Endodermal cell (in vitro differentiated cells): Measurements from ENCODE around the gene ERP27. TPM values are rescaled to one million over a fixed set of nuclear protein-coding genes. Genes with fewer than 3 reads are reported as not detected.

Experiments used
- DNase-seq: peaks from one replicate; pipeline ENCODE4 v3.0.0-alpha.2; 2017
- H3K27ac ChIP-seq: 2 replicates; pipeline ENCODE4 v1.5.1; 2013; ENCODE audit warnings: mild to moderate bottlenecking, low read depth, low read length, moderate library complexity
- H3K27me3 ChIP-seq: 2 replicates; pipeline ENCODE4 v1.6.1; 2013; ENCODE audit warnings: mild to moderate bottlenecking, low read length, moderate library complexity; ENCODE audit not compliant: insufficient read depth, control insufficient read depth, poor library complexity, severe bottlenecking
- H3K36me3 ChIP-seq: 2 replicates; pipeline ENCODE4 v1.7.0; 2013; ENCODE audit warnings: mild to moderate bottlenecking, low read length, moderate library complexity; ENCODE audit not compliant: control insufficient read depth, insufficient read depth
- H3K4me1 ChIP-seq: one replicate; pipeline ENCODE4 v1.7.0; 2013; ENCODE audit warnings: low read length; ENCODE audit not compliant: control insufficient read depth, insufficient read depth
- H3K4me3 ChIP-seq: 2 replicates; pipeline ENCODE4 v1.5.1; 2013; ENCODE audit warnings: mild to moderate bottlenecking, low read length, moderate library complexity
- H3K9ac ChIP-seq: 2 replicates; pipeline ENCODE4 v1.6.1; 2013; ENCODE audit warnings: mild to moderate bottlenecking, low read length, moderate library complexity; ENCODE audit not compliant: poor library complexity, severe bottlenecking; ENCODE audit errors: extremely low read depth
- H3K9me3 ChIP-seq: 2 replicates; pipeline ENCODE4 v1.6.1; 2013; ENCODE audit warnings: mild to moderate bottlenecking, low read length, moderate library complexity; ENCODE audit not compliant: control insufficient read depth
- H3K27ac Mint-ChIP-seq: 2 replicates; pipeline ENCODE4 v1.8.0; 2020; ENCODE audit warnings: mixed read lengths
- H3K27me3 Mint-ChIP-seq: 2 replicates; pipeline ENCODE4 v1.8.0; 2021; ENCODE audit warnings: mild to moderate bottlenecking, mixed read lengths; ENCODE audit not compliant: insufficient read depth
- H3K36me3 Mint-ChIP-seq: 2 replicates; pipeline ENCODE4 v1.8.0; 2020; ENCODE audit warnings: low read depth, mixed read lengths
- H3K4me1 Mint-ChIP-seq: 2 replicates; pipeline ENCODE4 v1.8.0; 2020; ENCODE audit warnings: mixed read lengths
- H3K4me3 Mint-ChIP-seq: 2 replicates; pipeline ENCODE4 v1.8.0; 2020; ENCODE audit warnings: mild to moderate bottlenecking, moderate library complexity, mixed read lengths
- H3K9me3 Mint-ChIP-seq: 2 replicates; pipeline ENCODE4 v1.8.0; 2020; ENCODE audit warnings: mild to moderate bottlenecking, mixed read lengths
- CTCF ChIP-seq: fragments of 200-600 bp; sonication (generic); conservative IDR thresholded peaks from 2 replicates; pipeline ENCODE4 v1.5.0; 2021; ENCODE audit warnings: antibody characterized with exemption, mild to moderate bottlenecking
- WGBS, 2 experiments: methylation state at CpG; one replicate each; pipeline versions ENCODE4 v1.1.5 to v1.1.7; 2013; ENCODE audit warnings: missing lambda C conversion rate in 2 of 2, mixed read lengths in 1 of 2; ENCODE audit not compliant: insufficient coverage in 1 of 2, insufficient read length in 1 of 2; 5-methylcytosine and 5-hydroxymethylcytosine counted together
- total RNA-seq, 2 donors: library from RNA; stranded (reverse); fragmentation: NEBNext Ultra II Directional in 1 of 2; extraction: Animal tissue kit (Norgen Biotek cat#: 25700) in 1 of 2; gene quantifications; 2 replicates in 1 of 2; 3 replicates in 1 of 2; pipeline ENCODE4 v1.2.1, GENCODE V29; 2021

The ERP27 gene
- total RNA-seq, 2 donors from 2014 or later = 0.15 to 0.22 TPM

- Histone ChIP-seq H3K9me3 (no peaks in the 10 kb centered on the region), H3K9ac (no peak overlapping the region), H3K4me1 (no peaks in the 10 kb centered on the region), H3K27ac (no peak overlapping the region), H3K36me3 (no peaks in the 10 kb centered on the region), H3K27me3 (no peaks in the 10 kb centered on the region), H3K4me3 (no peak overlapping the region)
- DNase-seq = no peak
- Mint-ChIP-seq H3K4me3 (no peak overlapping the region), H3K9me3 (no peaks in the 10 kb centered on the region), H3K36me3 (no peaks in the 10 kb centered on the region), H3K27me3 (no peaks in the 10 kb centered on the region), H3K4me1 (no peaks in the 10 kb centered on the region), H3K27ac (no peak overlapping the region)
- WGBS, 2 experiments = 92 to 95% methylated on average over 4 to 6 of the region's 6 CpGs
- no peak for TF ChIP-seq CTCF
Measured at GRCh38 chr12:14886271-14886670, 52.1 kb downstream of the ERP27 start.

GRCh38 chr12:14885718-14886221 lies 52.6 kb downstream of the ERP27 start, which contains the start of gene MGP:
TSS of gene MGP (minus strand) at chr12:14885854. CDS start at chr12:14885791, 63 bp downstream.
- H3K9me3 ChIP-seq = no peaks in the 10 kb centered on the region
- Mint-ChIP-seq H3K4me1 (no peaks in the 10 kb centered on the region), H3K4me3 (no peak within 1 kb of the TSS), H3K27ac (no peak within 1 kb of the TSS), H3K36me3 (no peaks in the 10 kb centered on the region), H3K9me3 (no peaks in the 10 kb centered on the region), H3K27me3 (no peaks in the 10 kb centered on the region)
- H3K27ac ChIP-seq = no peak within 1 kb of the TSS
- no peak within 1 kb of the TSS for H3K9ac ChIP-seq
- H3K36me3 ChIP-seq = no peaks in the 10 kb centered on the region
- no peak for TF ChIP-seq CTCF
- no peaks in the 10 kb centered on the region for H3K27me3 ChIP-seq
- no peak within 1 kb of the TSS for H3K4me3 ChIP-seq
- no peaks in the 10 kb centered on the region for H3K4me1 ChIP-seq
- WGBS, 2 experiments = 96 to 100% methylated on average over 2 to 6 of the region's 6 CpGs
- no peak for DNase-seq

- no peak overlapping the region for H3K27ac ChIP-seq
- no peaks in the 10 kb centered on the region for H3K9me3 ChIP-seq
- TF ChIP-seq CTCF = no peak
- no peak overlapping the region for H3K9ac ChIP-seq
- H3K27me3 ChIP-seq = no peaks in the 10 kb centered on the region
- no peak overlapping the region for H3K4me3 ChIP-seq
- 85 to 93% methylated on average over 4 to 5 of the region's 5 CpGs for WGBS, 2 experiments
- no peaks in the 10 kb centered on the region for H3K9me3 Mint-ChIP-seq
- no peak overlapping the region for H3K27ac Mint-ChIP-seq
- H3K4me3 Mint-ChIP-seq = no peak overlapping the region
- no peak for DNase-seq
- H3K4me1 Mint-ChIP-seq = no peaks in the 10 kb centered on the region
- no peaks in the 10 kb centered on the region for H3K36me3 ChIP-seq
- no peaks in the 10 kb centered on the region for H3K27me3 Mint-ChIP-seq
- no peaks in the 10 kb centered on the region for H3K4me1 ChIP-seq
- no peaks in the 10 kb centered on the region for H3K36me3 Mint-ChIP-seq
Measured at GRCh38 chr12:14884458-14884878, 53.9 kb downstream of the ERP27 start.
